ENCODE measurements around the gene SMG9. TPM values are rescaled to one million over a fixed set of nuclear protein-coding genes. Genes with fewer than 3 reads are reported as not detected.

The SMG9 gene
- 16.3 and 21.1 TPM in 2 replicates for total RNA-seq (2014; rRNA removed; shearing (Covaris generic))
- polyA plus RNA-seq (2015; cell fraction: cytosol; rRNA removed) = 28.4 and 33.9 TPM in 2 replicates
- polyA plus RNA-seq (2015; cell fraction: nucleus; rRNA removed) = 59.2 and 92.8 TPM in 2 replicates

- in situ Hi-C loops (cut with HindIII; ENCODE audit: low pct_unique_long_range_greater_than_20kb, low sequenced_read_pairs) = no loop called here
- DNase-seq (ENCODE audit: low read depth, low spot score) = peak; percentile 95
These were observed at the start of gene SMG9 for GRCh38 chr19:43754503-43755255. SMG9 (minus strand) TSS chr19:43754962; CDS start chr19:43750741, 4,221 bp downstream.

DNA sequence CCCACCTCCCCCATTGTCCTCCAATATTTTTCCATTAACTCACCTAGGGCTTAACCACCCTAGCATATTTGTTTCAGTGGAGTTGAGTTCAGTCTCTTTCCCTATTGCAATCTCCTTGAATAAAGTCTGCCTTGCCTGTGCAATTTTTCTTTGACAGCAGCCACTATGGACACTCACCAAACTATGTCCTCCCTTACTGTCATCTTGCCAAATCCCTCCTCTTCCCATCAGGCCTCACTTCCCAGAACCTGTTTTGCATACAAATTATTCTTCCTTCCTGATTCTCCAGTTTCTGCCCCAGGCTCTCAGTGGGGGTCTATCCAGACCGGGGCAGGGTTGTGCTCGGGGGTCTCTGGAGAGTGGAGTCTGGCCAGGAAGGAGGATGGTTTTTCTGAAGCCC is 49.7 kb upstream of the SMG9 start:
- in situ Hi-C loops (cut with HindIII; ENCODE audit: low pct_unique_long_range_greater_than_20kb, low sequenced_read_pairs) = no loop called here

GRCh38 chr19:43802216-43802951 is 47.6 kb upstream of the SMG9 start, which contains the start of gene LYPD5:
LYPD5 (minus strand) TSS chr19:43802447; CDS start chr19:43802380, 67 bp downstream.
- in situ Hi-C loops (cut with HindIII; ENCODE audit: low pct_unique_long_range_greater_than_20kb, low sequenced_read_pairs) = no loop called here
- no peak for DNase-seq (ENCODE audit: low read depth, low spot score)

More for the DNA sequence above, 49.7 kb upstream of the SMG9 start:
- DNase-seq (ENCODE audit: low read depth, low spot score) = no peak

GRCh38 chr19:43799502-43800142 is 44.9 kb upstream of the SMG9 start:
- DNase-seq (ENCODE audit: low read depth, low spot score) = no peak
- in situ Hi-C loops (cut with HindIII; ENCODE audit: low pct_unique_long_range_greater_than_20kb, low sequenced_read_pairs) = no loop called here

GRCh38 chr19:43798546-43799409 is 44.0 kb upstream of the SMG9 start:
- no peak for DNase-seq (ENCODE audit: low read depth, low spot score)
- in situ Hi-C loops (cut with HindIII; ENCODE audit: low pct_unique_long_range_greater_than_20kb, low sequenced_read_pairs) = no loop called here

DNA sequence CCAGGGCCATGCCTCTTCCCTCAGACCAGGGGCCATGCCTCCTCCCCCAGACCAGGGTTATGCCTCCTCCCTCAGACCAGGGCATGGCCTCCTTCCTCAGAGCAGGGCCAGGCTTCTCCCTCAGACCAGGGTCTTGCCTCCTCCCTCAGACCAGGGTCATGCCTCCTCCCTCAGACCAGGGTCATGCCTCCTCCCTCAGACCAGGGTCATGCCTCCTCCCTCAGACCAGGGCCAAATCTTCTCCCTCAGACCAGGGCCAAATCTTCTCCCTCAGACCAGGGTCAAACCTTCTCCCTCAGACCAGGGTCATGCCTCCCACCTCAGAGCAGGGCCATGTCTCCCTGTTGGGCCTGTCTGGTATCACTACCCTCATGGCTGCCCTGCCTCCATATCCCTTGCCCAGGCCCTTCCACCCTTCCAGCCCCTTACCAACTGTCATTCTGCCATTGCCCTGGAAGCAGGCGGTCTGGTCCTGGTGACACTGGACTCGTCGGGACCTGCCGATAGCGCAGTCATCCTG is 43.3 kb upstream of the SMG9 start:
- in situ Hi-C loops (cut with HindIII; ENCODE audit: low pct_unique_long_range_greater_than_20kb, low sequenced_read_pairs) = no loop called here
- DNase-seq (ENCODE audit: low read depth, low spot score) = no peak

GRCh38 chr19:43797556-43797955 is 42.8 kb upstream of the SMG9 start:
- in situ Hi-C loops (cut with HindIII; ENCODE audit: low pct_unique_long_range_greater_than_20kb, low sequenced_read_pairs) = no loop called here
- DNase-seq (ENCODE audit: low read depth, low spot score) = no peak

DNA sequence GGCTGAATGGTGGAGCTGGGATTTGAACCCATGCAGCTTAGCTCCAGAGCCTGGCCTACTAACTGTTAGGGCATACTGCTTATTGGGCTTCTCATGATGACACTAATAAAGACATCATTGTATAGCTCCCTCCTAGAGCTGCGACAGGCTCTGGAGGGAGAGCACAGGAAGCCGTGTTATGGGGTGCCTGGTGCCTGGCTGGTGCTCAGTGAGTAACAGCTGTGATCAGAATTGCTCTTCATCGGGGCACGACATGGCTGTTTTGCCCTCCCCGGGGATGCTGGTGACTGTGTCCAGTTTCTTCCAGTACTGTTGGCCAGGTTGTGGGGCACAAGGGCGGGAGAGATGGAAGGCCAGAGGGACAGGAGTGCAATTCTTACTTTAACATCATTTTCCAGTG is 42.4 kb upstream of the SMG9 start:
- no peak for DNase-seq (ENCODE audit: low read depth, low spot score)
- in situ Hi-C loops (cut with HindIII; ENCODE audit: low pct_unique_long_range_greater_than_20kb, low sequenced_read_pairs) = no loop called here

DNA sequence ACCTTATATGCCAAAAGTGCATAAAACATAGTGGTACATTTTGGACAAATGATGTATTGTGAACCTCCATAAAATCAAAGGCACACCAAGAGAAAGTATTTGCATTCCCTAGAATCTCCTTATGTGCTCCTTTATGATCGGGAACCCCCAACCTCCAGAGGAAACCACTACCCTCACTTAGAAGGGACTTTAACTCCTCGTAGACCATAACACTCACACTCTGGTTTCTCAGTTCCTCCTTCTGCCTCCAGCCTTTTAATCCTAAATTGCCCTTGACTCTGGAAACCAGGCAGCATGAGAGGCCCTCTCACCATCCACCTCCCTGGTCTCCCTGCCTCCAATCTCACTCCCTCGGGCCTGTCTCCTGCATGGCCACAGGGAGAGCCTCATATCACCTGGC is 35.8 kb upstream of the SMG9 start:
- no peak for DNase-seq (ENCODE audit: low read depth, low spot score)
- in situ Hi-C loops (cut with HindIII; ENCODE audit: low pct_unique_long_range_greater_than_20kb, low sequenced_read_pairs) = no loop called here

DNA sequence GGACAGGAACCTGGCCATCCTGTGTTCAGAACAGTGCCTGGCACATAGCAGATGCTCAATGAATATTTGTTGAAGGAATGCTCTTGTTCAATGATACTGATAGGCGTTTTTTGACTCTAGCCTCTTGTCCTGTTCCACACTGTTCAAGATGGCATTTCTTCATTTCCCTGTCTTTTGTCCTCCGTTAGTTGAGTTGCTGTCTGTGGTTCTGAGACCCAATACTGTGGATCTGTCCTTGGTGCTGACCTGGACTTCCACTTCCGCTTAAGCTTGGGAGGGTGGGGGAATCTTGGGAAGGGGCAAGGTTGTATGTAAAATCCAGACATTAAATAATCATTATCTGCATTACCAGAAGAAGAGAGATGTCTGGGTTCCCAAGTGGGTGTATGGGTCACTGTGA is 34.3 kb upstream of the SMG9 start:
- DNase-seq (ENCODE audit: low read depth, low spot score) = no peak
- in situ Hi-C loops (cut with HindIII; ENCODE audit: low pct_unique_long_range_greater_than_20kb, low sequenced_read_pairs) = no loop called here

DNA sequence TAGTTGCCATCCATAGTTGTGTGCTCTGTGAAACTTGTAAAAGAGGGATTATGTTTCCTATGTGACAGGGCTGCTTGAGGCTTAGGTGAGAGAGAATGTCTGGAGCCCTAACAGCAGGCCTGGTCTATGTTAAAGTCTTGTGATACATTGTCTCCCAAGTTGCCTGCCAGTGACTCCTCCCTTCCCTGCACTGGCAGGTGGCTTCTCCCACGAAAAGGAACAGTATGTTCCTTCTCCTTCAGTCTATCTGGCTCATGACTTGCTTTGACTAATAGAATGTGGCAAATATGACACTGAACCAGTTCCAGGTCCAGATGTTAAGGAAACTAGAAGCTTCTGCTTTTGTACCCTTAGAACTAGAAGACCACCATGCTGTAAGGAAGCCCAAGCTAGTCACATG is 31.9 kb upstream of the SMG9 start:
- DNase-seq (ENCODE audit: low read depth, low spot score) = no peak
- in situ Hi-C loops (cut with HindIII; ENCODE audit: low pct_unique_long_range_greater_than_20kb, low sequenced_read_pairs) = no loop called here

GRCh38 chr19:43784981-43785808 is 30.4 kb upstream of the SMG9 start:
- peak; percentile 82 for DNase-seq (ENCODE audit: low read depth, low spot score)
- in situ Hi-C loops (cut with HindIII; ENCODE audit: low pct_unique_long_range_greater_than_20kb, low sequenced_read_pairs) = no loop called here

DNA sequence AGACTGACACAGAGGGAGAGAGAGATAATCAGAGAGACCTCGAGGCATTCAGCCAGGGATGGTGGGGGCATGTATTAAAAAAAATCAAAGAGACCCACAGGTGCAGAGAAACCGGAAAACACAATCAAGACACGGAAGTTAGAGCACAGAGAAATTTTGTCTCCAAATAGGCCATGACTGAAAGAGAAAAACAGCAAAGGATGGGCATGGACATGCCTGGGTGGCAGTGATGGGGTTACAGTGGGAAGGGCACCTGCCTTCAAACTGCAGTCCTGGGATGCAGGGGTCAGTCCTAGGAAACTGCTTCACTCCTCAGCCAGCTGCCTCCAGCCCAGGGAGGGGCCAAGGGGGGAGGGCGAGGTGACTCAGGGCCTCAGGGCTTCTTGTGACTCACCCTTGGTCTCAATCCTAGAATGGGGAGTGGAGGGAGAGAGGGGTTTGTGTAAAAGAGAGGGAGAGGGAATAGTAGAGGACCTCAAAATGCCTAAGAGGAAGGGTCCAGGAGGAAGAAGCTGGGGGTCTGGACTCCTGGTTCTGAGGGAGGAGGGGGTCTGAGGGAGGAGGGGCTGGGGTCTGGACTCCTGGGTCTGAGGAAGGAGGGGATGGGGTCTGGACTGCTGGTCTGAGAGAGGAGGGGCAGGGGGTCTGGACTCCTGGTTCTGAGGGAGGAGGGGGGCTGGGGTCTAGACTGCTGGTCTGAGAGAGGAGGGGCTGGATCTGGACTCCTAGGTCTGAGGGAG is 29.6 kb upstream of the SMG9 start:
- in situ Hi-C loops (cut with HindIII; ENCODE audit: low pct_unique_long_range_greater_than_20kb, low sequenced_read_pairs) = no loop called here
- DNase-seq (ENCODE audit: low read depth, low spot score) = peak; percentile 43

- in situ Hi-C loops (cut with HindIII; ENCODE audit: low pct_unique_long_range_greater_than_20kb, low sequenced_read_pairs) = no loop called here
- DNase-seq (ENCODE audit: low read depth, low spot score) = no peak
These were observed 28.9 kb upstream of the SMG9 start for GRCh38 chr19:43783636-43784035.

- in situ Hi-C loops (cut with HindIII; ENCODE audit: low pct_unique_long_range_greater_than_20kb, low sequenced_read_pairs) = no loop called here
These were observed 28.0 kb upstream of the SMG9 start for GRCh38 chr19:43782689-43783231.

GRCh38 chr19:43782311-43782660 is 27.5 kb upstream of the SMG9 start:
- in situ Hi-C loops (cut with HindIII; ENCODE audit: low pct_unique_long_range_greater_than_20kb, low sequenced_read_pairs) = no loop called here
- no peak for DNase-seq (ENCODE audit: low read depth, low spot score)

More at GRCh38 chr19:43782689-43783231, 28.0 kb upstream of the SMG9 start:
- no peak for DNase-seq (ENCODE audit: low read depth, low spot score)
